ENCODE results near the gene TTC34.

TTC34 gene

GRCh38 chr1:2590233-2591141, 211.0 kb downstream of the TTC34 start:
- no peak for DNase-seq (ENCODE audit: low read depth)

GRCh38 chr1:2589431-2590232, 211.9 kb downstream of the TTC34 start:
- DNase-seq (ENCODE audit: low read depth) = no peak

GRCh38 chr1:2588661-2589430, 212.6 kb downstream of the TTC34 start:
- no peak for DNase-seq (ENCODE audit: low read depth)

GRCh38 chr1:2587860-2588571, 213.5 kb downstream of the TTC34 start:
- no peak for DNase-seq (ENCODE audit: low read depth)

- DNase-seq (ENCODE audit: low read depth) = no peak
These were observed 214.2 kb downstream of the TTC34 start for GRCh38 chr1:2587071-2587859.

- peak; percentile 95 for DNase-seq (ENCODE audit: low read depth)
These were observed 215.1 kb downstream of the TTC34 start, which contains the start of gene PRXL2B for GRCh38 chr1:2586154-2587070. TSS of gene PRXL2B (plus strand) at chr1:2586777. CDS start at chr1:2586886, 109 bp downstream.
